ENCODE measurements around the gene PHAF1.
A peak's percentile ranks its signal among the peaks of the same experiment; 100 is the strongest.

The PHAF1 gene

DNA sequence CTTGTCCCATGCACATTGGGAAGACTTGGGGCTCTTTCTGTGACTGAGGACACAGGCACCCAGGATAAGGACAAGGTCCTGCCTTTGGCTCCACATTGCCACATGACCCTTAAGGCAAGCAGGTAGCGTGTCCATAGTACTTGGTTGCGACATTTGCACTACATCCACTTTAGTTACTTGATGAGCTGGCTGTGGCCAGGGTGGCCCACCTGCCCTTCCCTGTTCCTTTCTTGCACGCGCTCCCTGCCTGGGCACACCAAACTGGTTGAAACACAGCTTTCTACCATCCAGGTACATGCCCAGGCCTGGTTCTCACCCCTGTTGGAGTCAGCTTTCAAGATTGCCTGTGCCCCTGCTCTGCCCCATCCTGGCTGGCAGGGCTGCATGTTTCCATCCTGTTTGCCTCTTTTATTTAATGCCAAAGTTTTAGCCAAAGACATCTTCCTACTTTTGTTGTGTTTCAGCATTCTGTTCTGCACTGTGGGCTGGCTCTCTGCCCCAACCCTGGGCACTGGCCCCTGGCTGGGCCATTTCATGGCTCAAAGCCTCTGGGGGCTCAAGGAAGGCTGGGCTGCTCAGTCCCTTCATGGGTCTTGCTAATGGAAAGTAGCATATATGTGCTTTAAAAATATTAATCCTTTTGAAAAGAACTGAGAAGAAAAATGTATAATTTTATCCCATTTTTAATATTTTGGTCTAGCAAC lies 37.8 kb downstream of the PHAF1 start:
- TF ChIP-seq GATA1 (IDR thresholded peaks at IDR 0.05; ENCODE audit: low read depth, low read length) (no peak), POLR2A (IDR thresholded peaks at IDR 0.05; ENCODE audit: low read length) (no peak)
- no peak for DNase-seq

DNA sequence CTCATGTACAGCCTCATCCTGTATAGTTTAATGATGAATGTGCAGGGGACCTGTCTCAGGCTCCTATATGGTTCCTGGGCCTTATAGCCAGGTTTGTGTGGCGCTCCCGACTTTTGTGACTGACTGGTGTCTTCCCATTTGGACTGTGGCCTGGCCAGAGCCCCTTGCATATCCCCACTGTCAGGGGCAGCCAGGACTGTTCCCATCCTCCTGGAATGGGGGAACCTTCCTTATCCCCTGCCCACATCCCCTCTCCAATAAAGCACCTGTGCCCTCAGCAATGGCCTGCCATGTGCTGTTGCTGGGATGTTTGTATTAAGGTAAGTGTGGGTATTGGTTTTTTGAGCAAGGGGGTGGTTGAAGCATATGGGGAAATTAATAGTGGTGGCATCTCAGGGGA lies 38.5 kb downstream of the PHAF1 start:
- DNase-seq = no peak
- TF ChIP-seq POLR2A (IDR thresholded peaks at IDR 0.05; ENCODE audit: low read length) = no peak
- no peak for TF ChIP-seq GATA1 (IDR thresholded peaks at IDR 0.05; ENCODE audit: low read depth, low read length)

DNA sequence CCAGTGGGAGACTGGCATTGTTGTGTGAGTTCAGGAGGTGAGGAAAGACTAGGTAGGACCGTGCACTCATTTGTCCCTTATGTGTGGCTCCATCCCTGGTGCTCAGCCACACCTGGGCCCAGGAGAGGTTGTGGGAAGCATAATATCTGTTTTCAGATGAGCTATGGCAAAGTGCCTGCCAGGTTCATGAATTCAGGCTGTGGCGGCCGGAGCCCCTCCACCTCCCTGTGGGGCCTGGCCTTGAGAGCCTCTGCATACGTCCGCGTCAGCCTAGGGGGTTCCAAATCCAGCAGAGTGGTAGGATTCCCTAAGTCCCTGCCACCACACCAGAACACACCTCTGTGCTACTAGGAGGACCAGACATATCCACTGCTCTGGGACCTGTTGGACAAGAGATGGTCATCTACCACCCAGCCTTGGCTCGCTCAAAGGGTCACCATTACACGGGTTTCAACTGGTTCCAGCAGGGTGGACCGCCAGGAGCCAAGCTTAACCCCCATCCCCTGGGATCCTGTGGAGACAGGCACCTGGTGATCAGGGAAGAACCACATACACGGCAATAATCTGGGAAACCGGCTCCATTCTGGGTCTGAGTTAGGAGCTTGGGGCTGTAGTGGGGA lies 39.0 kb downstream of the PHAF1 start:
- no peak for DNase-seq
- TF ChIP-seq GATA1 (IDR thresholded peaks at IDR 0.05; ENCODE audit: low read depth, low read length) = no peak
- no peak for TF ChIP-seq POLR2A (IDR thresholded peaks at IDR 0.05; ENCODE audit: low read length)

DNA sequence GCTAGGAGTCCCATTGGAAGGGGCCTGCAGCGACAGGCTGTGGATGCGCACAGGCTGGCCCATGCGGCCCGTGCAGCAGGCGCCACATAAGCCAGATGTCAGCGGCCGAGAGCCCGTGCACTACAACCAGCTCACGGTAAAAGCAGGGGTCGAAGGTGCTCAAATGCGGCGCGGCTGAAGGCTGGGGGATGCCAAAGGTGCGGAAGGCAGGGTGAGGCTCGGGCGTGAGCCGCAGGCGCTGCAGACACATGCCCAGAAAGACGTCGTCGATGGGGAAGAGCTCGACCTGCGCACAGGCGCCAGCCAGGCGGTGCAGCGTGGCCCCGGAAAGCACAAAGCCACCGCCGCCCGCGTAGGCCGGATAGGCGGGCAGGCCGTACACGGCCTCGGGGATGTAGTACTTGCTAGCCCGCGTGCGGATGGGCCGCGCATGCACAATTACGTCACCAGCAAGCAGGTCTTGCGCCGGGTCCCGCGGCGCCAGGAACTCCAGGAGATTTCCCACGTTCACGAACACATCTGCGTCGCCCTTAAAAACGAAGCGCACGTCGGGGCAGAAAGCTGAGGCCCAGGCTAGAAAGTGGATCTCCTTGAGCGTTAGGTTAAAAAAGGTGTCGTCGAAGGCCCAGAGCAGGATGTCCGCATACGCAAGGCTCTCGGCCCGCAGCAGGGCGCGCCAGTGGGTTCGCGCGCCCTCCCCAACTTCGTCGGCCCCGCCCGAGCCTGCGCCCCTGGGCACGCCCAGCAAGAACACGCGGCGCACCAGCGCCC lies 39.7 kb downstream of the PHAF1 start:
- TF ChIP-seq POLR2A (IDR thresholded peaks at IDR 0.05; ENCODE audit: low read length) = no peak
- TF ChIP-seq GATA1 (IDR thresholded peaks at IDR 0.05; ENCODE audit: low read depth, low read length) = no peak
- DNase-seq = no peak

DNA sequence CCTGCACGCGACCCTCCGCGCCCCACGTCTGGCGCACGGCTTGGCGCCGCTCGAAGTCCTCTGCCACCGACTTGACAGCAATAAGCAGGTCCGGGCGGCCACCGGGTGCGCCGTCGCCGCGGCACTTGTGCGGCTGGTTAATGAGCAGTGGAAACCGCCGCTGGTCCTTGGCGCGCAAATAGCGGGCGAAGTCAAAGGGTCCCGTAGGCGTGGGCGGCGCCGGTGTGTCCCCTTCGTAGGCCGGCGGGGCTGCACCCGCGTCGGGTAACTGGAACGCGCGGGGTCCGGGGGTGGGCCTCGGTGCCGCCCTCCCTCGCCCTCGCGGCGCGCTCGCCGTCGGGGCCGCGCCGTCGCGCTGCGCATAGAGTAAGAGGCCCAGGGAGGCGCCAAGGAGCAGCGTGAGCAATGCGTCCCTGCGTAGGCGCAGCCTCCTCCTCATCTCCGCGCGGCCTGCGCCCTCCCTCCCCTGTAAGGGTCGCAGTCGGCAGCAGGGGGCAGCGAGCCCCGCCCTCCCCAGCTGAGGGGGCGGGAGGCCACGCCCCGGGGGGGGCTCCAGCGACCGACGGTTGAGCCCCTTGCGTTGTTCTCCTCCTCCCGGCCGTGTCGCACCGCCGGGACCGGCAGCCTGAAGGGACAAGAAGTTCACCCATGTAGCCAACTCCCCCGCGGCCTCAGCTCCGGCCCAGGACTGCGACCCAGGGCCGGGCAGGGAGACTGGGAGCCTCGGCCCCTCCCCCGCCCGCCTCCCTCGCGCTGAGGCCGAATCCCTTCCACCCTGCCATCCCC lies 40.5 kb downstream of the PHAF1 start:
- peak; percentile 64 to 69 for DNase-seq
- TF ChIP-seq POLR2A (IDR thresholded peaks at IDR 0.05; ENCODE audit: low read length) (no peak), GATA1 (IDR thresholded peaks at IDR 0.05; ENCODE audit: low read depth, low read length) (no peak)

DNA sequence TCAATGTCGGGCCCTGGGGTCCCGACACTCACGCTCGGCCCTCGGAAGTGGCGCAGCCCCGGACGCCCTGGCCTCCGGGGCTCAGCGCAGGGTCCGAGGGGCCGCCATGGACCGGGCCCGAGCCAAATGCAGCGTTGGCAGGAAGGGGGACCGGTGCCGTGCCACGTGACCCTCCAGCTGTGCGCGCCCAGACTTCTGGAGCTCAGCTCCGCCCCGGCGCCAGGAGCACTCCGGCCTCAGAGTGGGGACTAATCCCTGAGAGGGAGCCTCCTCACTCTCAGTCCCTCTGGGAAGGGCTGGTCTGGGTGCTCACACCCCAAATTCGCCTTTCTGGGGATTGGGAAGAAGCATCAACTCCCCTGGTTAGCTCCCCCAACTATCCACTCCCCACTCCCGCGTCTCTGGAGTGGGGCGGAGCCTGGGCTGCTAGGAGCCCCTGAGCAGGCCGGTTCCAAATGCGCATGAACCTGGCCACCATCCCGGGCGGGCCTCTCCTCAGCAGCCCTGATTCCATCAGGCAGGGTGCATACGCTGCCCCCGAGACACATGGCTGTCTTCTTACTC lies 41.2 kb downstream of the PHAF1 start, which contains the start of gene B3GNT9:
Gene B3GNT9 (minus strand): TSS at position 166 of the 564 bp plus-strand sequence. CDS start 513 bp downstream, outside the sequence.
- TF ChIP-seq GATA1 (IDR thresholded peaks at IDR 0.05; ENCODE audit: low read depth, low read length) (no peak), POLR2A (IDR thresholded peaks at IDR 0.05; ENCODE audit: low read length) (no peak)
- peak in 1 of 2 experiments; percentile 35 for DNase-seq

DNA sequence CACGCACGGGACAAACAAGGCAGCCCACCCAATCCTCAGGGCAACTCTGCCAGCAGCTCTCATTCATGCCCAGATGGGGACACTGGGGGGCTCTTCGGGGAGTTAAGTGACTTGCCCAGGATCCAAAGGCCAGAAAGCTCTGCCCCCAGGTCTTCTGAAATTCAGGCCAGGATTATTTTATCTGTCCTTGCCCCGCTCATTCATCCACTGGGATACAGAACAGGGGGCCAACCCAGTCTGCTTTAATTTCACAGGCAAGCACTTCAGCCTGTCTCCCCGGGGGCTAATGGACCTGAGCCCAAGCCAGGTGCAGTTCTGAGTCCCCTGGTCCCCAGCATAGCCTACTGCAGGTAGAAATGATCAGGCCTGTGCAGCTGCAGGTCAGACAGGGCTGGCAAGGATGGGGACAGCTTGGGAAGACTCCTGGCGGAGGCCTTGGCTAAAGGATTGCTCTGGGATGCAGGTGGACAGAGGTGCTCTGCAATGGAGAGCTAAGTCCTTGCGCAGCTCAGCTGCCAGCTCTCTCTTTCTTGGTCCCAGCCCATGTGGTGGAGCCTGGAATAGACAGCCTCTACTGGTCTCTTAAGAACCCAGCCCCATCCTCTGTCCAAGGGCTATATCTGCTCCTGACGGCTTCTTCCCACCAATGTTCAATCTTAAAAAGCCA lies 41.8 kb downstream of the PHAF1 start:
- TF ChIP-seq POLR2A (IDR thresholded peaks at IDR 0.05; ENCODE audit: low read length) = no peak
- no peak for TF ChIP-seq GATA1 (IDR thresholded peaks at IDR 0.05; ENCODE audit: low read depth, low read length)
- DNase-seq = peak in 1 of 2 experiments; percentile 19

DNA sequence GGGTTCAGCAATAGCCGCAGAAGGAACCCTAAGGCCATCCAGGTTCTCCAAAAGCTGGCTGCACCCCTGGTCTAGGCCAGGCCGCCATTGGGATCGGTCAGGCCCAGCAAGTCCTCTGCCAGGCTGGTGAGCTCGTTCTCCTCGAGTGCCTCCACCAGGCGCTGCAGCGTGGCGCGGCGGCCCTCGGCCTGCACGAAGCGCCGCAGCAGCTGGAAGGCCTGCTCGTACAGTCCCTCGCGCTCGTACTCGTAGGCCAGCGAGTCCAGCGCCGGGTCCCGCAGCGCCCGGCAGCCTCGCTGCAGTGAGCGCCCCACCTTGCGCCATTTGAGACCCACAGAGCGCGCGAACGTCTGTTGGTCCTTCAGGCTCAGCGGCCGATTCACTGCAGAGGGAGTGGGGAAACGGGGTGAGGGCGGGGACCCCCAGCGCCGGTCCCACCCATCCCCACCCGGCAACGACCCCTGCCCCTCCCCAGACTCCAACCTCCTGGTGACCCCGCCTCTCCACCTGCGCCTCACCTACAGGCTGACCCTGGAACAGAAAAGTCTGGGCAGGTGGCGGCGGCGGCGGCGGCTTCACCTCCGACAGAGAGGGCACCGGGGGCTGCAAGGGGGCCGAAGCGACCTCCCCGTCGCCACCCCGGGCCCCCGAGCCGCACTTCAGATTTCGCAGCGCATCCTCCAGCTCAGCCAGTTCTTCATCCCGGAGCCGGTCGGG lies 45.0 kb downstream of the PHAF1 start:
- DNase-seq = no peak
- no peak for TF ChIP-seq GATA1 (IDR thresholded peaks at IDR 0.05; ENCODE audit: low read depth, low read length)
- TF ChIP-seq POLR2A (IDR thresholded peaks at IDR 0.05; ENCODE audit: low read length) = no peak

DNA sequence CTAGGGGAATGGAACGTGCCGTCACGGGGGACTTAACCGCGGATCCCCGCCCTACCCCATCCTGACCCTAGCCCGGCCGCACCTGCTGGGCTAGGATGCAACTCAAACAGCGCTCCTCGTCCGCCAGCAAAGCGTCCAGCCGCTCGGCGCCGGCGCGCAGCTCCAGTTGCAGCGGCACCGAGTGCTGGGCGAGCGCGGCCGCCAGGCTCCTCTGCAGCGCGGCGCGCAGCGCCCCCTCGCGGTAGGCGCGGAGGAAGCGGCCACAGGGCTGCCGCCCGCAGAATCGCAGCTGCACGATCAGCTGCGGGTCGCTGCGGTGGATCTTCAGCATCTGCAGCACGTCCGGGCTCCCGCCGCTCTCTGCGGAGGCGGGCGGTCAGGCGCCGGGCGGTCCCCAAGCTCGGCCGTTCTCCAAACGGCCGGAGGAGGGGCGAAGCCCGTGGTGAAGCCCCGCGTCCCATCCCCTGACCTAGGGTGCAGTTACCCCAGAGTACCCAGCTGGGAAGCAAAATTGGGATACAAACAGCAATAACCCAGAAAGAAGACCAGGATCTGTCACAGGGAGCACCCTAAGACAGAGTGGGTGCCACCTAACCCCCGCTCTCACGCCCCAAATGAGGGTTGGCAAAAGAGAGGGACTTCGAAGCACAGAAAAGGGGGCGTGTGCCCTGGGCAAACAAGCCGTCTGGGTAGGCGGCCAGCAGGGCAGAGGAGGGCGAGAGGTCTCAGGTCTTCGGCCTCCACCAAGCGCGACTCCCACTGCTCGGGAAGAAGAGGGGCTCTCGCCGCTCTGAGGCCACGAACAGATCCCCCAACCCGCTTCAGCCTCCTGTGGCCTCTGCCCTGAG lies 45.8 kb downstream of the PHAF1 start:
- TF ChIP-seq GATA1 (IDR thresholded peaks at IDR 0.05; ENCODE audit: low read depth, low read length) (no peak), POLR2A (IDR thresholded peaks at IDR 0.05; ENCODE audit: low read length) (no peak)

DNA sequence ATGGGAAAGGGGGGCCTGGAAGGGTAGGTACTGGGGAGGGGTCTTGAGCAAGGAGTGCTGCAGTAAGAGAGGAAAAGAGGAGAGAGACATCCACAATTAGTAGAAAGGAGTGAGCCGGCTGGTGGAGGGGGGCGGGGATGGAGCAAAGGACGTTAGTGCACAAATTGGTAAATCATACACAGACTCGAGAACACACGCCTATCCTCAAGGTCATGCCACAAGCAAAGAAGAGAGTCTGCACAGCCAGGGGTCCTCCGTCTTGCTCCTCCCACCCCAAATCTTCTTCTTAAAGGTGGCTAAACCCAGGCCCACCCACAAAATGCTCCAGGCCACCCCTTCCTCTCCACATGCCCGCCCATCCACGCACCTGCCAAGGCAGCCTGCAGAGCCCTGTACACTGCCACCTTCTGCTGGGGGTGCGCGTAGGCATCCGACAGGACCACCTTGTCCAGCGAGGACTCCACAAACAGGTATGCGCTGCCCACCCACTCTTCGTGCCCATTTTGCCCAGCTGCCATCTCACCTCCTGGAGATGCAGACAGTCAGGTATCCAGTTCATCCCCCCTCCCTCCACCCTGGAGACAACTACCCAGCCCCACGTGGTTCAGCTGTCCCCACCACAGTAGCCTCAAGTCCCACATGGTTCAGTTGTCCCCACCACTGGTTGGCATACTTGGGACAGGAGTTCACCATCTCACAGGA lies 46.6 kb downstream of the PHAF1 start:
- no peak for DNase-seq
- TF ChIP-seq GATA1 (IDR thresholded peaks at IDR 0.05; ENCODE audit: low read depth, low read length) = no peak
- no peak for TF ChIP-seq POLR2A (IDR thresholded peaks at IDR 0.05; ENCODE audit: low read length)

More for the DNA sequence above, 45.8 kb downstream of the PHAF1 start:
- DNase-seq = peak; percentile 80 to 89
